H9 (cell line): Measurements from ENCODE around the gene MBL2. TPM values are rescaled to one million over a fixed set of nuclear protein-coding genes. Genes with fewer than 3 reads are reported as not detected.

Source experiments
- DNase-seq: peaks from one replicate; pipeline ENCODE4 v3.0.0-alpha.2; 2017
- H2AFZ ChIP-seq: one replicate; pipeline ENCODE4 v1.6.1; 2013; ENCODE audit warnings: mild to moderate bottlenecking, low read length, control low read depth, moderate library complexity
- H2AK5ac ChIP-seq: 2 replicates; pipeline ENCODE4 v1.6.1; 2013; ENCODE audit warnings: low read length, control low read depth, mixed read lengths; ENCODE audit not compliant: insufficient read length
- H2BK120ac ChIP-seq: one replicate; pipeline ENCODE4 v1.6.1; 2013; ENCODE audit warnings: low read depth, mild to moderate bottlenecking, low read length, control low read depth, inconsistent platforms; ENCODE audit not compliant: poor library complexity, severe bottlenecking
- H2BK12ac ChIP-seq: 2 replicates; pipeline ENCODE4 v1.6.1; 2013; ENCODE audit warnings: low read length, control low read depth, mixed read lengths, low read depth; ENCODE audit not compliant: insufficient read length
- H2BK15ac ChIP-seq: 2 replicates; pipeline ENCODE4 v1.6.1; 2013; ENCODE audit warnings: low read depth, low read length, control low read depth
- H2BK20ac ChIP-seq: one replicate; pipeline ENCODE4 v1.6.1; 2013; ENCODE audit warnings: low read depth, mild to moderate bottlenecking, low read length, control low read depth, inconsistent platforms; ENCODE audit not compliant: poor library complexity, severe bottlenecking
- H2BK5ac ChIP-seq: 2 replicates; pipeline ENCODE4 v1.6.1; 2013; ENCODE audit warnings: low read length, control low read depth, mixed read lengths; ENCODE audit not compliant: insufficient read length
- H3K14ac ChIP-seq: 2 replicates; pipeline ENCODE4 v1.6.1; 2013; ENCODE audit warnings: low read length, control low read depth; ENCODE audit not compliant: insufficient read depth
- H3K18ac ChIP-seq: 2 replicates; pipeline ENCODE4 v1.6.1; 2013; ENCODE audit warnings: low read depth, mild to moderate bottlenecking, mixed read lengths, low read length, control low read depth; ENCODE audit not compliant: insufficient read length
- H3K23ac ChIP-seq: 2 replicates; pipeline ENCODE4 v1.6.1; 2013; ENCODE audit warnings: low read length, control low read depth, mixed read lengths, low read depth; ENCODE audit not compliant: insufficient read length
- H3K23me2 ChIP-seq: 2 replicates; pipeline ENCODE4 v1.6.1; 2013; ENCODE audit warnings: low read depth, mild to moderate bottlenecking, mixed read lengths, low read length, control low read depth; ENCODE audit not compliant: insufficient read length, poor library complexity, severe bottlenecking
- H3K27ac ChIP-seq: 2 replicates; pipeline ENCODE4 v1.5.1; 2013; ENCODE audit warnings: low read length, control low read depth, mixed read lengths, low read depth; ENCODE audit not compliant: insufficient read length
- H3K27me3 ChIP-seq: 2 replicates; pipeline ENCODE4 v1.6.1; 2013; ENCODE audit warnings: low read length, control low read depth, inconsistent platforms; ENCODE audit not compliant: insufficient read depth
- H3K4ac ChIP-seq: 2 replicates; pipeline ENCODE4 v1.6.1; 2013; ENCODE audit warnings: low read depth, mild to moderate bottlenecking, control low read depth, inconsistent platforms, low read length, moderate library complexity
- H3K4me1 ChIP-seq: 2 replicates; pipeline ENCODE4 v1.6.1; 2013; ENCODE audit warnings: low read length, control low read depth, inconsistent platforms; ENCODE audit not compliant: insufficient read depth
- H3K4me2 ChIP-seq: 2 replicates; pipeline ENCODE4 v1.6.1; 2013; ENCODE audit warnings: low read length, control low read depth, mixed read lengths; ENCODE audit not compliant: insufficient read length, insufficient read depth
- H3K56ac ChIP-seq: 2 replicates; pipeline ENCODE4 v1.6.1; 2013; ENCODE audit warnings: low read depth, mild to moderate bottlenecking, mixed read lengths, low read length, control low read depth; ENCODE audit not compliant: insufficient read length
- H3K79me1 ChIP-seq: 2 replicates; pipeline ENCODE4 v1.6.1; 2013; ENCODE audit warnings: low read depth, mild to moderate bottlenecking, moderate library complexity, low read length, control low read depth, inconsistent platforms; ENCODE audit not compliant: insufficient read depth, poor library complexity, severe bottlenecking
- H3K79me2 ChIP-seq: 2 replicates; pipeline ENCODE4 v1.6.1; 2013; ENCODE audit warnings: low read length, control low read depth, inconsistent platforms; ENCODE audit not compliant: insufficient read depth
- H3K9ac ChIP-seq: 2 replicates; pipeline ENCODE4 v1.6.1; 2013; ENCODE audit warnings: low read length, control low read depth, mixed read lengths; ENCODE audit not compliant: insufficient read length; ENCODE audit errors: extremely low read depth
- H3K9me3 ChIP-seq: one replicate; pipeline ENCODE4 v1.6.1; 2013; ENCODE audit warnings: low read depth, low read length, inconsistent platforms; ENCODE audit not compliant: control insufficient read depth
- H3T11ph ChIP-seq: one replicate; pipeline ENCODE4 v1.6.1; 2013; ENCODE audit warnings: mild to moderate bottlenecking, low read length, control low read depth, inconsistent platforms
- H4K20me1 ChIP-seq: one replicate; pipeline ENCODE4 v1.6.1; 2013; ENCODE audit not compliant: control insufficient read depth, insufficient read length, insufficient read depth
- H4K5ac ChIP-seq: 2 replicates; pipeline ENCODE4 v1.6.1; 2013; ENCODE audit warnings: low read depth, mild to moderate bottlenecking, mixed read lengths, low read length, control low read depth; ENCODE audit not compliant: insufficient read length
- H4K8ac ChIP-seq: replicated peaks from 2 replicates; pipeline ENCODE4 v1.6.1; 2013; ENCODE audit warnings: low read length, control low read depth, mixed read lengths, low read depth; ENCODE audit not compliant: insufficient read length
- H4K91ac ChIP-seq: 2 replicates; pipeline ENCODE4 v1.6.1; 2013; ENCODE audit warnings: low read depth, mild to moderate bottlenecking, moderate library complexity, mixed read lengths, low read length, control low read depth; ENCODE audit not compliant: insufficient read length
- H3K27ac Mint-ChIP-seq, 3 experiments: 2 replicates in 2 of 3; 3 replicates in 1 of 3; pipeline ENCODE4 v1.8.0; 2020 to 2021; ENCODE audit warnings: mixed read lengths in 3 of 3, mild to moderate bottlenecking in 1 of 3, moderate library complexity in 1 of 3
- H3K27me3 Mint-ChIP-seq: 2 replicates; pipeline ENCODE4 v1.8.0; 2021; ENCODE audit warnings: low read depth, mild to moderate bottlenecking, moderate library complexity, mixed read lengths
- H3K36me3 Mint-ChIP-seq, 3 experiments: 2 replicates in 2 of 3; 3 replicates in 1 of 3; pipeline ENCODE4 v1.8.0; 2020 to 2021; ENCODE audit warnings: low read depth in 3 of 3, mixed read lengths in 3 of 3; ENCODE audit not compliant: insufficient read depth in 1 of 3
- H3K4me1 Mint-ChIP-seq, 2 experiments: 2 replicates each; pipeline ENCODE4 v1.8.0; 2020; ENCODE audit warnings: mixed read lengths in 2 of 2
- H3K4me3 Mint-ChIP-seq, 2 experiments: 2 replicates in 1 of 2; 3 replicates in 1 of 2; pipeline ENCODE4 v1.8.0; 2020 to 2021; ENCODE audit warnings: mild to moderate bottlenecking in 2 of 2, mixed read lengths in 2 of 2, moderate library complexity in 1 of 2
- H3K9me3 Mint-ChIP-seq, 2 experiments: 2 replicates in 1 of 2; 3 replicates in 1 of 2; pipeline ENCODE4 v1.8.0; 2020; ENCODE audit warnings: mild to moderate bottlenecking in 2 of 2, mixed read lengths in 2 of 2, moderate library complexity in 1 of 2
- CTCF ChIP-seq: fragments of 200-600 bp; sonication (generic); conservative IDR thresholded peaks from 3 replicates; pipeline ENCODE4 v1.8.0; 2021; ENCODE audit warnings: antibody characterized with exemption, mild to moderate bottlenecking
- WGBS: extraction: QIAGEN DNeasy Blood & Tissue Kit; methylation state at CpG from one replicate; pipeline ENCODE4 v1.1.7; 2013; ENCODE audit warnings: missing lambda C conversion rate, low lambda C conversion rate, mixed read lengths; ENCODE audit not compliant: insufficient read length; ENCODE audit errors: extremely low coverage; 5-methylcytosine and 5-hydroxymethylcytosine counted together
- total RNA-seq: library from RNA; stranded (reverse); gene quantifications from 2 replicates; pipeline ENCODE4 v1.2.1, GENCODE V29; 2021

Gene MBL2
- total RNA-seq, 1 experiment from 2014 or later: not detected

GRCh38 chr10:52810761-52811160 is 38.2 kb upstream of the MBL2 start:
- H3K23ac ChIP-seq: no peak overlapping the region
- no CpG with 5 or more reads among the region's 2 CpGs for WGBS
- no peak overlapping the region for H4K5ac ChIP-seq
- no peak overlapping the region for H4K91ac ChIP-seq
- no peak for DNase-seq
- no peak overlapping the region for H3K18ac ChIP-seq
- H4K20me1 ChIP-seq: no peaks in the 10 kb centered on the region
- TF ChIP-seq CTCF: no peak
- H2BK12ac ChIP-seq: no peak overlapping the region
- no peak overlapping the region for H3K4me2 ChIP-seq
- H3K14ac ChIP-seq: no peak overlapping the region
- H3K4ac ChIP-seq: no peak overlapping the region
- no peak overlapping the region for H2AK5ac ChIP-seq
- H3K27me3 Mint-ChIP-seq: no peaks in the 10 kb centered on the region; the same call in 1 of the 2 replicates
- no peak overlapping the region for H4K8ac ChIP-seq
- no peaks in the 10 kb centered on the region for H3K79me1 ChIP-seq
- H3K27me3 ChIP-seq: no peaks in the 10 kb centered on the region
- H3K27ac Mint-ChIP-seq: no peak overlapping the region
- H2BK15ac ChIP-seq: no peak overlapping the region
- H3K23me2 ChIP-seq: no peaks in the 10 kb centered on the region
- no peak overlapping the region for H2BK5ac ChIP-seq
- no peak overlapping the region for H3K56ac ChIP-seq
- H2AFZ ChIP-seq: no peak overlapping the region
- H3K4me3 Mint-ChIP-seq: no peak overlapping the region
- no peaks in the 10 kb centered on the region for H3K79me2 ChIP-seq
- H3K9me3 Mint-ChIP-seq: peaks cover 0 to 4% of the 10 kb centered on the region in 2 experiments; a peak in 1 of 5 replicates
- no peaks in the 10 kb centered on the region; a peak in 1 of 7 replicates for H3K36me3 Mint-ChIP-seq
- no peaks in the 10 kb centered on the region for H3K9me3 ChIP-seq
- H3K27ac ChIP-seq: no peak overlapping the region
- no peak overlapping the region for H3T11ph ChIP-seq
- H2BK20ac ChIP-seq: no peak overlapping the region
- peaks cover 5% of the 10 kb centered on the region in 2 experiments; a peak in 3 of 4 replicates for H3K4me1 Mint-ChIP-seq
- H3K9ac ChIP-seq: no peak overlapping the region
- H3K4me1 ChIP-seq: no peaks in the 10 kb centered on the region
- H2BK120ac ChIP-seq: no peak overlapping the region
